SU-DHL-6 (cell line): ENCODE data around the gene CDC27.

Source experiments
- H2AFZ ChIP-seq: fragments of 200-600 bp; sonication (generic); 2 replicates; pipeline ENCODE4 v1.6.1; 2014; ENCODE audit warnings: low read depth, mild to moderate bottlenecking, moderate library complexity, mixed read lengths, antibody characterized with exemption, low read length; ENCODE audit not compliant: severe bottlenecking
- H3F3A ChIP-seq: fragments of 200-600 bp; shearing (Covaris generic); 2 replicates; pipeline ENCODE4 v1.6.0; 2016; ENCODE audit warnings: antibody characterized with exemption, mild to moderate bottlenecking; ENCODE audit not compliant: insufficient read depth
- H3K27ac ChIP-seq: fragments of 200-600 bp; sonication (generic); 2 replicates; pipeline ENCODE4 v1.5.1; 2016; ENCODE audit warnings: low read depth, mild to moderate bottlenecking, low read length, moderate library complexity, mixed read lengths
- H3K27me3 ChIP-seq: fragments of 200-600 bp; sonication (generic), shearing (Covaris generic); 2 replicates; pipeline ENCODE4 v1.6.0; 2014; ENCODE audit warnings: mild to moderate bottlenecking, low read length
- H3K36me3 ChIP-seq: fragments of 200-600 bp; sonication (generic); 2 replicates; pipeline ENCODE4 v1.6.1; 2014; ENCODE audit warnings: mild to moderate bottlenecking, low read length, mixed read lengths
- H3K4me2 ChIP-seq: fragments of 300-600, 200-600 bp; shearing (Covaris generic), sonication (generic); 2 replicates; pipeline ENCODE4 v1.6.0; 2014; ENCODE audit warnings: low read length, low read depth, mild to moderate bottlenecking; ENCODE audit not compliant: poor library complexity, severe bottlenecking
- H3K4me3 ChIP-seq: fragments of 200-600 bp; sonication (generic); 2 replicates; pipeline ENCODE4 v1.5.1; 2014; ENCODE audit warnings: antibody characterized with exemption, low read length, mild to moderate bottlenecking, mixed read lengths; ENCODE audit not compliant: insufficient read depth, poor library complexity, severe bottlenecking
- H3K79me2 ChIP-seq: fragments of 200-600 bp; sonication (generic); 2 replicates; pipeline ENCODE4 v1.6.1; 2014; ENCODE audit warnings: mild to moderate bottlenecking, low read length, moderate library complexity; ENCODE audit not compliant: insufficient read depth
- H3K9ac ChIP-seq: fragments of 200-600 bp; sonication (generic); 2 replicates; pipeline ENCODE4 v1.7.0; 2014; ENCODE audit warnings: mild to moderate bottlenecking, low read length
- H3K9me2 ChIP-seq: fragments of 200-600 bp; sonication (generic); replicated peaks from 2 replicates; pipeline ENCODE4 v1.6.1; 2014; ENCODE audit warnings: low read length; ENCODE audit not compliant: insufficient read depth
- H3K9me3 ChIP-seq: fragments of 200-600 bp; sonication (generic); 2 replicates; pipeline ENCODE4 v1.6.1; 2014; ENCODE audit warnings: low read length, mixed read lengths; ENCODE audit not compliant: insufficient read depth
- H4K20me1 ChIP-seq: fragments of 200-600 bp; sonication (generic); 2 replicates; pipeline ENCODE4 v1.6.1; 2014; ENCODE audit warnings: low read depth, mild to moderate bottlenecking, antibody characterized with exemption, low read length, moderate library complexity, mixed read lengths
- EZH2phosphoT487 ChIP-seq: fragments of 200-600 bp; sonication (generic), shearing (Covaris generic); conservative IDR thresholded peaks from 2 replicates; pipeline ENCODE4 v1.6.1; 2018; ENCODE audit warnings: mild to moderate bottlenecking, antibody characterized with exemption, low read length, moderate library complexity, mixed read lengths
- TF ChIP-seq, protein P1 (sequence below): fragments of 200-600 bp; sonication (generic); IDR thresholded peaks from one replicate; pipeline ENCODE4 v1.5.1; 2017; ENCODE audit warnings: antibody characterized with exemption, mild to moderate bottlenecking, low read length, moderate library complexity; ENCODE audit not compliant: insufficient read depth, poor library complexity, severe bottlenecking

CDC27 gene

GRCh38 chr17:47210105-47210504, 21.0 kb upstream of the CDC27 start:
- H3K4me2 ChIP-seq = no peak overlapping the region
- peaks cover 21% of the 10 kb centered on the region for H3F3A ChIP-seq
- H3K79me2 ChIP-seq = no peaks in the 10 kb centered on the region
- H3K9me2 ChIP-seq = no peaks in the 10 kb centered on the region
- H4K20me1 ChIP-seq = no peaks in the 10 kb centered on the region
- H3K27me3 ChIP-seq = no peaks in the 10 kb centered on the region
- no peak overlapping the region for H3K27ac ChIP-seq
- no peak overlapping the region for H3K9ac ChIP-seq
- no peaks in the 10 kb centered on the region for H3K9me3 ChIP-seq
- no peaks in the 10 kb centered on the region for H3K36me3 ChIP-seq
- no peak overlapping the region for H2AFZ ChIP-seq
- no peak overlapping the region for H3K4me3 ChIP-seq
- no peak for TF ChIP-seq EZH2phosphoT487
- TF ChIP-seq, protein P1, sequence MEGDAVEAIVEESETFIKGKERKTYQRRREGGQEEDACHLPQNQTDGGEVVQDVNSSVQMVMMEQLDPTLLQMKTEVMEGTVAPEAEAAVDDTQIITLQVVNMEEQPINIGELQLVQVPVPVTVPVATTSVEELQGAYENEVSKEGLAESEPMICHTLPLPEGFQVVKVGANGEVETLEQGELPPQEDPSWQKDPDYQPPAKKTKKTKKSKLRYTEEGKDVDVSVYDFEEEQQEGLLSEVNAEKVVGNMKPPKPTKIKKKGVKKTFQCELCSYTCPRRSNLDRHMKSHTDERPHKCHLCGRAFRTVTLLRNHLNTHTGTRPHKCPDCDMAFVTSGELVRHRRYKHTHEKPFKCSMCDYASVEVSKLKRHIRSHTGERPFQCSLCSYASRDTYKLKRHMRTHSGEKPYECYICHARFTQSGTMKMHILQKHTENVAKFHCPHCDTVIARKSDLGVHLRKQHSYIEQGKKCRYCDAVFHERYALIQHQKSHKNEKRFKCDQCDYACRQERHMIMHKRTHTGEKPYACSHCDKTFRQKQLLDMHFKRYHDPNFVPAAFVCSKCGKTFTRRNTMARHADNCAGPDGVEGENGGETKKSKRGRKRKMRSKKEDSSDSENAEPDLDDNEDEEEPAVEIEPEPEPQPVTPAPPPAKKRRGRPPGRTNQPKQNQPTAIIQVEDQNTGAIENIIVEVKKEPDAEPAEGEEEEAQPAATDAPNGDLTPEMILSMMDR = no peak

DNA sequence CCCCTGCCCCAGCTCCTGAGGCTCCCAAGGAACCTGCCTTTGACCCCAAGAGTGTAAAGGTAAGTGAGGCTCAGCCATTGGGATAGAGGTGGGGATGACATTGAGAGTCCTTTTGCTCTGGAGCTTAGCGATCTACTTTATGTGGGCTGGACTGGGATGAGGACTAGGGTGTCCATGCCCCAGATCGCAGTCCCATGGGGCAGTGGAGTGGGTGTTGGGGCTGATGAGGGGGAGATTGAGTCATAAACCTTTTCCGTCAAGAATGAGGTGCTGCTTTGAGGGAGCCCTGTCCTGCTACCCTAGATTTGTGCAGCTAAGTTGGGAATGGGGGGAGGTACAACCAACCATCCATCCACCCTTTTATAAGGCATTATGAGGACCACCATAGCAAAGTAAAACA, 20.4 kb upstream of the CDC27 start:
- Histone ChIP-seq H3K4me3 (no peak overlapping the region), H3K4me2 (no peak overlapping the region), H4K20me1 (no peaks in the 10 kb centered on the region), H3K79me2 (no peaks in the 10 kb centered on the region), H3K36me3 (no peaks in the 10 kb centered on the region), H3K9me3 (no peaks in the 10 kb centered on the region), H3K27ac (no peak overlapping the region), H3K9me2 (no peaks in the 10 kb centered on the region), H3K27me3 (no peaks in the 10 kb centered on the region), H3F3A (peaks cover 27% of the 10 kb centered on the region), H2AFZ (no peak overlapping the region), H3K9ac (no peak overlapping the region)
- TF ChIP-seq EZH2phosphoT487 = no peak
- TF ChIP-seq, protein P1 = no peak

- TF ChIP-seq, protein P1 = no peak
- no peak for TF ChIP-seq EZH2phosphoT487
- Histone ChIP-seq H3K36me3 (no peaks in the 10 kb centered on the region), H2AFZ (no peak within 1 kb of the TSS), H3K27ac (no peak within 1 kb of the TSS), H4K20me1 (no peaks in the 10 kb centered on the region), H3K9me2 (no peaks in the 10 kb centered on the region), H3K4me3 (no peak within 1 kb of the TSS), H3K9ac (no peak within 1 kb of the TSS), H3K79me2 (no peaks in the 10 kb centered on the region), H3K27me3 (no peaks in the 10 kb centered on the region), H3F3A (peaks cover 33% of the 10 kb centered on the region), H3K9me3 (no peaks in the 10 kb centered on the region), H3K4me2 (no peak within 1 kb of the TSS)
Observed at GRCh38 chr17:47208744-47209488, 19.8 kb upstream of the CDC27 start, which contains the start of gene MYL4. Gene MYL4 (plus strand): TSS chr17:47209348. CDS start chr17:47209423, 75 bp downstream.
